PC-9 (cell line): ENCODE data around the gene SLC26A3.

ENCODE experiments used
- EZH2 ChIP-seq: fragments of 200-600 bp; sonication (generic); IDR thresholded peaks from 2 replicates; pipeline ENCODE4 v1.8.0; 2017; ENCODE audit warnings: antibody characterized with exemption, low read depth
- TF ChIP-seq, protein P1 (sequence below): fragments of 200-600 bp; sonication (generic); conservative IDR thresholded peaks from 2 replicates; pipeline ENCODE4 v1.6.1; 2017; ENCODE audit warnings: mixed run types, antibody characterized with exemption, mild to moderate bottlenecking, moderate library complexity

DNA sequence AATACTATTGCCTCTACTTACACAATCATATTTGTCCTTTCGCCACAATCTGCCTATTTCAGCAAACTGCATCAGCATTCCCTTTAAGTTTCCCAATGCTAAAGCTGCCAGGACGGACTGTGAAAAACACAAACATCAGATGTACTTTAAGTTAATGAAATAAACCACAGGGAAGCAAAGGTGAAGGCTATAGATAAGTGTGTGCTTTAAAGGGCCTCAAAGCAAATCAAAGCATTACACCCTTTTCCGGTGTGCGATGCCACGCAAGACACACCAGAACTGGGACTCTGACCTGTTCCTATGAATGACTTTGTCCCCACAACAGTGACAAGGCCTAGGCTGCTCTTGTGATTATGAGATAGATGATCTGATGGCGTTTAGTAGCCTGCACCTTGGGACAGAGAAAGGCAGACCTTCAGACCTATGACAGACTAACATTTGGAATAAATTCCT lies 23.4 kb downstream of the SLC26A3 start:
- TF ChIP-seq, protein P1, sequence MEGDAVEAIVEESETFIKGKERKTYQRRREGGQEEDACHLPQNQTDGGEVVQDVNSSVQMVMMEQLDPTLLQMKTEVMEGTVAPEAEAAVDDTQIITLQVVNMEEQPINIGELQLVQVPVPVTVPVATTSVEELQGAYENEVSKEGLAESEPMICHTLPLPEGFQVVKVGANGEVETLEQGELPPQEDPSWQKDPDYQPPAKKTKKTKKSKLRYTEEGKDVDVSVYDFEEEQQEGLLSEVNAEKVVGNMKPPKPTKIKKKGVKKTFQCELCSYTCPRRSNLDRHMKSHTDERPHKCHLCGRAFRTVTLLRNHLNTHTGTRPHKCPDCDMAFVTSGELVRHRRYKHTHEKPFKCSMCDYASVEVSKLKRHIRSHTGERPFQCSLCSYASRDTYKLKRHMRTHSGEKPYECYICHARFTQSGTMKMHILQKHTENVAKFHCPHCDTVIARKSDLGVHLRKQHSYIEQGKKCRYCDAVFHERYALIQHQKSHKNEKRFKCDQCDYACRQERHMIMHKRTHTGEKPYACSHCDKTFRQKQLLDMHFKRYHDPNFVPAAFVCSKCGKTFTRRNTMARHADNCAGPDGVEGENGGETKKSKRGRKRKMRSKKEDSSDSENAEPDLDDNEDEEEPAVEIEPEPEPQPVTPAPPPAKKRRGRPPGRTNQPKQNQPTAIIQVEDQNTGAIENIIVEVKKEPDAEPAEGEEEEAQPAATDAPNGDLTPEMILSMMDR = no peak
- no peak for TF ChIP-seq EZH2
